Activated CD4-positive, CD25-positive, alpha-beta regulatory T cell treated with anti-CD3 and anti-CD28 coated beads, Interleukin-2, amount 50 U/mL, for 24 hours (primary cell): ENCODE measurements around the gene HSF2BP.
A peak's percentile ranks its signal among the peaks of the same experiment; 100 is the strongest.
"Not testable (repeated sequence)": the region's sequence is repeated elsewhere in the genome, so short reads cannot be mapped to it uniquely, and the experiment has no call there.

ENCODE experiments used
- ATAC-seq, 2 donors: fragments of 150-1000 bp; cut with Tn5 transposase; one replicate each; pipeline ENCODE4 v1.10.0; 2021; ENCODE audit warnings: mild to moderate bottlenecking in 1 of 2, moderate library complexity in 1 of 2

Gene HSF2BP

GRCh38 chr21:43596616-43597015, 62.7 kb downstream of the HSF2BP start:
- no peak for ATAC-seq

GRCh38 chr21:43595769-43596168, 63.5 kb downstream of the HSF2BP start:
- ATAC-seq, result not testable (repeated sequence)

- ATAC-seq, result no peak
Measured at GRCh38 chr21:43593078-43593477, 66.2 kb downstream of the HSF2BP start.

GRCh38 chr21:43591571-43591970, 67.7 kb downstream of the HSF2BP start:
- ATAC-seq, result no peak

GRCh38 chr21:43590194-43590593, 69.1 kb downstream of the HSF2BP start:
- ATAC-seq, result no peak

- no peak for ATAC-seq
Measured at GRCh38 chr21:43588957-43589356, 70.3 kb downstream of the HSF2BP start.

GRCh38 chr21:43585924-43586413, 73.3 kb downstream of the HSF2BP start:
- ATAC-seq, result peak; percentile 56 to 68

DNA sequence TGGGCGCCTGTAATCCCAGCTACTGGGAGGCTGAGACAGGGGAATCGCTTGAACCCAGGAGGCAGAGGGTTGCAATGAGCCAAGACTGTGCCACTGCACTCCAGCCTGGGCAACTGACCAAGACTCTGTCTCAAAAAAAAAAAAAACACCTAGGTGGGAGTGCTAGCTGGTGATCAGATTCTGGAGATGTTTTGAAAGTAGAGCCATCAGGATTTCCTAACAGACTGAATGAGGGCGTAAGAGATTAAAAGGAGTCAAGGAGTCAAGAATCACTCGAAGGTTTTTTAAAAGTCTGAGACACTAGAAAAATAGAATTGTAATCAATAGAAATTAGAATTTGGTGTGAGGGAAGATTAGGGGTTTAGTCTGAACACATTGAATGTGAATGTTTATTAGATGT, 73.8 kb downstream of the HSF2BP start:
- ATAC-seq, result no peak

GRCh38 chr21:43581453-43581852, 77.8 kb downstream of the HSF2BP start:
- ATAC-seq, result no peak

DNA sequence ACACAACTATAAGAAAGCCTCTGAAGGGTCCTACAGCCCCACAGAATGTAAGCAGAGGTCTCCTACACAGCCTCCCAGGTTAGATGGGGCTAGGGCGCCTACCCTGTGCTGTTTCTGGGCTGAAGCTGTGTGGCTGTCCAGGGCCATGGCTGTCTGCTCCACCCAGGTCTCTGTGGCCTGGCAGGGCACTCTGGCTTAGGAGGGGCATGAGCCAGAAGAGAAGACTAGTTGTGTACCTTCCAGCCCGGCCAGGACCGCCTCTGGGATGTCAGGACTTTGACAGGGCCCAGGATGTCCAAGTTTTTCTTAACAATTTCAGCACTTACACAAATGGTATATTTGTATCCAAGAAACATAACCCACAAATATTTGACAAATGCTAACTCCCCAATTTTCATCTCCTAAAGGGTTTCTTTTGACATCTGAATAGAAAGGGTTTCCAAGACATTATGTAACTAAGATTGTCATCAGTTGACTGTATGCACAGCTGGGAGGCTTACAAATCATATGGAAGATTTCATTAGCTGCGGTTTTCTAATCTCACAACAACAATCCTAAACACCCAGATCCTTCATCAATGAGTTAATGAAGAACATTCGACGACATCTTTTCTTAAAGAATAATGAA, 80.5 kb downstream of the HSF2BP start:
- no peak for ATAC-seq

DNA sequence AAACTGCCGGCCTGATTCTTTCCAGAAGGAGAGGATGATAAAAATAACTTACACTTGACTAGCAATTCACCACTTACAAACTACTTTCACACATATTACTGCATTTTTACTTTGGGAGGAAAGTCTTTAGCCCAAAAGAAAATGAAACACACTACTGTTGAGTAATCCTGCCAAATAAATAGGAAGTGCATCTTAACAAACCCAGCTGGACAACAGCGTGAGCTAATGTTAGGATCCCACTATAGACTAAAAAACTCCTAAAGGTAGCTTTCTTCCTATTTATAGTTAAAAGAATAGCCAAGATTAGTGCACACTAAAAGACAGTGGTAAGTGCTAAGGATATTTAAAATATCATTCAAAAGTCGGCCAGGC, 83.8 kb downstream of the HSF2BP start:
- no peak for ATAC-seq

DNA sequence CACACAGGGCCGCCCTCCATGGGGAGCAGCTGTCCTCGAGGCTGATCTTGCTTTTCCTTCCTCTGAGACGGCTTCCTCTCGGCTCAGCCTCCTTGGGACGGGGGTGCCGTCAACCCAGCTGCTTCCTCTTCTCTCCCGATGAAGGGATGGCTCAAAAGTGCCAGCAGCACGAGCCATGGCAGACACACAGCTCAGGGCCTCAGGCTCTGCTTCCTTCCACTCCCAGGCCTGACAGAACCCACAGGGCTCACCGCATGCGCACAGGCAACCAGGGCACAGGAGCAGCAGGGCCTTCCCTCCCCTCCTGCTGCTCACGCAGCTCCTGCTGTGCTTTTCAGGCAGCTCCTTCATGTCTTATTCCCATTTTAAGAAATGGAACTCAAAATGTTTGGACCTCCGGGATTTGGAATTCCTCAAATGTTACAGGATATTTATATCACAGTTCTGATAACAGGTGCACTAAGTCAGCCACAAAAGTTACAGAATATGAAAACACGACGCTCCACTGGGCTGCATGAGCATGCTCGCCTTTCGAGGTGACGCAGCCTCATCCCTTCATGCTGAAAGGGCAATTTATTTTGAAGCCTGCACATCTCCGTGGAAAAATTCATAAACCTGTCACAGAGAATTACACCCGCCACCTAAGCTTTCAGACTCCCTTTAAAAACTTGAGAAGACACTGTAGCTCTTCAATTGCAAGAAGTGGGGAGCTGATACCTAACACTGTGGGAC, 84.4 kb downstream of the HSF2BP start:
- ATAC-seq, result no peak

DNA sequence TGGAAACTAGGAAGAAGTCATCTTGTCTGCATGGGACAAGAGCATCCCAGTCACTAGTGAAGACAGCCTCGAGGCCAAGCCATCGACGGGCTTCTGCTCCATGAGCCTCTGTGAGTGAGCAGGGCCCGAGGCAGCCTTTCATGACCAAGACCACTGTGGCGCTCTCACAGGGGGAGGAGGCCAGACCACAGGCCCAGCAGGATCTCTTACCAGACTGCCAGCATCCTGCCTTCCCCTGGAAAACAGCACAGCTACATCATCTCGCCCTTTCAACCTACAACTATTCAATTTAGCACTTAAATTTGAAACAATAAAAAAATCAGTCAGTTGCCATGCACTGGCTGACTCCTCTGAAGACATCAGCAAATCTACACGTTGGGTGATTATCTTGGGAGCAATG, 85.4 kb downstream of the HSF2BP start:
- no peak for ATAC-seq

- ATAC-seq, result no peak
Measured at GRCh38 chr21:43572446-43572845, 86.8 kb downstream of the HSF2BP start.

GRCh38 chr21:43571976-43572375, 87.3 kb downstream of the HSF2BP start:
- ATAC-seq, result no peak

GRCh38 chr21:43570195-43570594, 89.1 kb downstream of the HSF2BP start:
- not testable (repeated sequence) for ATAC-seq

DNA sequence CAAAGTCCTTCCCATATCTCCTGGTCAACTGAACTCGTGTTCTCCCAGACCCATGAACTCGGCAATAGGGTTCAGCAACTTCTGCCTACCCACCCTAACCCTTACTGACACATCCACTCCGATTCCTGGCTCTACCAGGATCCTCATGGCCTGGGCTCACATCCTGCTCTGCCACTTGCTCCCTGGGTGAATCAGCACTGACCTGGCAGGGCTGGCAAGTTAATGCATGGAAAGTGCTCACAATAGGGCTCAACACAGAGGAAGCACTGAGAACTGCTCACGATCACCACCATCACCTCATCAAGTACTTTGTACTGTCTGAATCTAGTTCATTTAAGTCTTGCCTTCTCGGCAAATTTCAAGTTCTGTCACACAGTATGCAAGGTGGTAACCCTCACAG, 96.8 kb downstream of the HSF2BP start:
- not testable (repeated sequence) for ATAC-seq

GRCh38 chr21:43540561-43540960, 118.7 kb downstream of the HSF2BP start:
- ATAC-seq, result not testable (repeated sequence)

- ATAC-seq, result not testable (repeated sequence)
Measured at GRCh38 chr21:43522495-43523131, 136.7 kb downstream of the HSF2BP start.

DNA sequence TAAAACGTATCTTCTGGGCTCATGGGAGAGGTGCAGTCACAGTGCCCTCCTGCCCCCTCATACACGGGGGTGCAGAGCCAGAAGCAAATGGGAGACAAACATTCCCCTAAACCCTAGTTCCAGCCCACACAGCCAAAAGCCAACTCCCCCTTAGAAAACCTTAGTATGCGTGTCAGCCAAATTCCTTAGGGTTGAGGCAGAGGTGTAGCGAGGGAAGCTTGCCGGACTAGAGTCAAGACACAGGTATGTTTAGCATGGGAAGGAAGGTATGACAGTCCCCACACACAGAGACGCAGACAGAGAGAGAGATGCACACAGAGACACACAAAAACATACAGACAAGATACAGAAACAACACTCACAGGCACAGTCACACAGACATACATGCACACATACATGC, 141.6 kb downstream of the HSF2BP start:
- not testable (repeated sequence) for ATAC-seq

GRCh38 chr21:43516860-43517627, 142.2 kb downstream of the HSF2BP start:
- ATAC-seq, result not testable (repeated sequence)

DNA sequence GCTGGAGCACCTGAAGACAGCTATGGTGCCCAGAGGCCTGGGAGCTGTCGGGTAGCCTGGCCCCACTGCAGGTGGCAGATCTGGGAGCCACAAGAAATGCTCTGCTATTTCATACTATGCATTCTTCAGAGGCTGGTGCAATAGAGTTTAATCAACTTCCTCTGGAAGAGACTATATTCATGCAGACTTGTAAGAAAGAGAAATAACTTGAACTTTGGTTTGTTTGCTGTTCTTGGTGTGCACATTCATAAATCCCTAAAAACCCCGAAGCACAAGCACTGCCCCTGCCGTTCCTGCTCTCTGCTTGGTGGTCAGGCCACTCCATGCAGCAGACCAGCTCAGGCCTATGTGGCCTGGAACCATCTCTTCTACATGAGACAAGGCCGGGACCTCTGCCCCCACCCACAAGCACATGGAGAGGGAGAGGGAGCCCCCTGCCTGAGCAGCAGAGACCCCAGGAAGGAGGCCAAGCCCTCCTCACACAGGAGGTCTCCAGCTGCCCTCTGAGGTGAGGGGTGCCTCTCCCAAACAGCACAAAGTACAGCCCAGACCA, 142.9 kb downstream of the HSF2BP start:
- not testable (repeated sequence) for ATAC-seq

DNA sequence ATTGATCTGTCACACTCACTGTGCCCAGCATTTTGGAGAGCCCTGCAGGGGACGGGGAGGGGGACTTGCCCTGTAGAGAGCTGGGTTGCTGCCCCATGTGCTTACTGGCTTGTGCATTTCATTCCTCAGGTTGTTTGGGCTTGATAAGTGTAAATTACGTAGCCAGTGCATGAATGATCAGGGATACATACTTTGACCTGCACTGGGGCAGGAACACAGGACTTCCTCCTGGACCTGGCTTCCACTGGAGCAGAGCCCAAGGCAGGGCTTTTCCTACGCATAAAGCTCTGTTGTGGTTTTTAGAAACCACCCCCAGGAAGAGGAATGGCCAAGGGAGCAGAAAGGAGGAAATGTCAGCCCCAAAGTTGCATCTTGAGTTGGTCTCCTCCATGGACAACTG, 144.5 kb downstream of the HSF2BP start:
- ATAC-seq, result not testable (repeated sequence)
